Muscle of arm (tissue), 14 donors: ENCODE data around the gene CIAO2B. TPM values are rescaled to one million over a fixed set of nuclear protein-coding genes. Genes with fewer than 3 reads are reported as not detected.
"Not testable (repeated sequence)": the region's sequence is repeated elsewhere in the genome, so short reads cannot be mapped to it uniquely, and the experiment has no call there.

Source experiments
- DNase-seq: peaks from one replicate; pipeline ENCODE4 v3.0.0-alpha.2; 2013
- long read RNA-seq, 11 donors: transcript quantifications; one replicate each; lab custom pipeline, GENCODE V29; 2026
- polyA plus RNA-seq, 12 donors: library from polyadenylated mRNA; unstranded; fragments of 120-200 nt; gene quantifications; one replicate each; pipeline ENCODE4 v1.2.1, GENCODE V29; 2013; ENCODE audit not compliant: insufficient read length in 12 of 12

The CIAO2B gene
- polyA plus RNA-seq: 10 to 100 TPM in 11 of 12 donors, not detected in 1; 33.1 to 88.0 (median 78.6) TPM
- long read RNA-seq, donor 1, transcript CIAO2B-201 (5 exons, 676 nt): major isoform, 76 of 82 reads
- long read RNA-seq, donor 1, transcript CIAO2B-203 (4 exons, 718 nt): minor isoform, 6 of 82 reads
- long read RNA-seq, donor 1, partial matches to known transcripts: 0 of 82 reads
- long read RNA-seq, donor 1, other reads (novel, unspliced or antisense): 0 of 82 reads
- long read RNA-seq, donor 2, transcript CIAO2B-201 (5 exons, 676 nt): major isoform, 85 of 180 reads
- long read RNA-seq, donor 2, partial matches to known transcripts: 84 of 180 reads
- long read RNA-seq, donor 2, other reads (novel, unspliced or antisense): 7 of 180 reads
- long read RNA-seq, donor 3, transcript CIAO2B-201 (5 exons, 676 nt): major isoform, 45 of 46 reads
- long read RNA-seq, donor 3, partial matches to known transcripts: 0 of 46 reads
- long read RNA-seq, donor 3, other reads (novel, unspliced or antisense): 0 of 46 reads
- long read RNA-seq, donor 4, transcript CIAO2B-201 (5 exons, 676 nt): major isoform, 25 of 28 reads
- long read RNA-seq, donor 4, partial matches to known transcripts: 0 of 28 reads
- long read RNA-seq, donor 4, other reads (novel, unspliced or antisense): 0 of 28 reads
- long read RNA-seq, donor 5, transcript CIAO2B-201 (5 exons, 676 nt): major isoform, 86 of 94 reads
- long read RNA-seq, donor 5, transcript CIAO2B-203 (4 exons, 718 nt): minor isoform, 8 of 94 reads
- long read RNA-seq, donor 5, partial matches to known transcripts: 0 of 94 reads
- long read RNA-seq, donor 5, other reads (novel, unspliced or antisense): 0 of 94 reads
- long read RNA-seq, donor 6, transcript CIAO2B-201 (5 exons, 676 nt): major isoform, 41 of 45 reads
- long read RNA-seq, donor 6, partial matches to known transcripts: 0 of 45 reads
- long read RNA-seq, donor 6, other reads (novel, unspliced or antisense): 0 of 45 reads
- long read RNA-seq, donor 7, transcript CIAO2B-201 (5 exons, 676 nt): major isoform, 44 of 47 reads
- long read RNA-seq, donor 7, partial matches to known transcripts: 0 of 47 reads
- long read RNA-seq, donor 7, other reads (novel, unspliced or antisense): 0 of 47 reads
- long read RNA-seq, donor 8, transcript CIAO2B-201 (5 exons, 676 nt): major isoform, 70 of 75 reads
- long read RNA-seq, donor 8, partial matches to known transcripts: 0 of 75 reads
- long read RNA-seq, donor 8, other reads (novel, unspliced or antisense): 0 of 75 reads
- long read RNA-seq, donor 9, transcript CIAO2B-201 (5 exons, 676 nt): major isoform, 35 of 37 reads
- long read RNA-seq, donor 9, partial matches to known transcripts: 0 of 37 reads
- long read RNA-seq, donor 9, other reads (novel, unspliced or antisense): 0 of 37 reads
- long read RNA-seq, donor 10, transcript CIAO2B-201 (5 exons, 676 nt): major isoform, 64 of 67 reads
- long read RNA-seq, donor 10, partial matches to known transcripts: 0 of 67 reads
- long read RNA-seq, donor 10, other reads (novel, unspliced or antisense): 0 of 67 reads
- long read RNA-seq, donor 11, transcript CIAO2B-201 (5 exons, 676 nt): major isoform, 95 of 101 reads
- long read RNA-seq, donor 11, partial matches to known transcripts: 0 of 101 reads
- long read RNA-seq, donor 11, other reads (novel, unspliced or antisense): 0 of 101 reads

- DNase-seq: peak; percentile 95
Observed at GRCh38 chr16:66934138-66934838, at the start of gene CIAO2B. TSS of gene CIAO2B (minus strand) at chr16:66934402. CDS start at chr16:66934364, 38 bp downstream.

DNA sequence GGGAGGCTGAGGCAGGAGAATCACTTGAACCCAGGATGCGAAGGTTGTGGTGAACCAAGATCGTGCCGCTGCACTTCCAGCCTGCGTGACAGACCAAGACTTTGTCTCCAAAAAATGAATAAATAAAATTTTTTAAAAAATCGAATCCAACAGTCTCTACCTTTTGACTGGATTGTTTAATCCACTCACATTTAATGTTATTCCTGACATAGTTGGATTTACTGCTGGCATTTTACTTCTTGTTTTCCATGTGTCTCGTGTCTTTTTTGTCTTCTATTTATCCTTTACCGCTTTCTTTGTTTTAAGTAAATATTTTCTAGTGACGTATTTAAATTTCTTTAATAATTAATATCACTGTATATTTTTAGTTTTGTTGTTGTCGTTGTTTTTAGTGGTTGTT, 48.8 kb upstream of the CIAO2B start:
- no peak for DNase-seq

DNA sequence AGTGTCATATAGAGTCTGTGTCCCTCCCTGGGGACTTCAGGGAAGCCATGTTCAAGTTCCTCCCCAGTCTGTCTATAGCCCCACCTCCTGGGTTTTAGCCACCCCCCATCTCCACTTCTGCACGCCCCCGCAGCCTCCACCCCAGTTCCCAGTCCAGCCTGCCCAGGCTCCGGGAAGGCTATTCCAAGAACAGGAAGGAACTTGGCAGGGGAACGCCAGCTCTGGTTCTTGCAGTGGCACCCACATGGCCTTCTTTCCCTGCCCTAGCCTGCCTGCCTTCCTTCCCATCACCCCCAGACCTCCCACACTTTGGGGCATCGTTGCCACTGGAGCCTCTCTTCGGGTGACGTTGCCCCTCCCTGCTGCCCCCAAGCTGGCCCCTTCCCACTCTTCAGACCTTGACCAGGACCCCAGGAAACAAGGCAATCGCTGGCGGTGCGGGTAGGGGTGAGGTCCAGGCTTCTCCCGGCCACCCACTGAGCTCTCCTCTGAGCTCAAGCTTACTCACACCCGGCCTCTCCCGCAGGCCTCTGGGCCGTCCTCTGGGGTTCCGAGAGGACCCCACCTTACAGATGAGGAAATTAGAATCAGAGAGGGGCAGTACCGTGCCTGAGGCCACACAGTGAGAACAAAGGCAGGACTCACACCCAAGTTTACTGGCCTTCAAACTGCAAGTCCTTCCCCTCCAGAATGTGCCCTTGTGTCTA, 45.0 kb upstream of the CIAO2B start:
- DNase-seq: no peak

DNA sequence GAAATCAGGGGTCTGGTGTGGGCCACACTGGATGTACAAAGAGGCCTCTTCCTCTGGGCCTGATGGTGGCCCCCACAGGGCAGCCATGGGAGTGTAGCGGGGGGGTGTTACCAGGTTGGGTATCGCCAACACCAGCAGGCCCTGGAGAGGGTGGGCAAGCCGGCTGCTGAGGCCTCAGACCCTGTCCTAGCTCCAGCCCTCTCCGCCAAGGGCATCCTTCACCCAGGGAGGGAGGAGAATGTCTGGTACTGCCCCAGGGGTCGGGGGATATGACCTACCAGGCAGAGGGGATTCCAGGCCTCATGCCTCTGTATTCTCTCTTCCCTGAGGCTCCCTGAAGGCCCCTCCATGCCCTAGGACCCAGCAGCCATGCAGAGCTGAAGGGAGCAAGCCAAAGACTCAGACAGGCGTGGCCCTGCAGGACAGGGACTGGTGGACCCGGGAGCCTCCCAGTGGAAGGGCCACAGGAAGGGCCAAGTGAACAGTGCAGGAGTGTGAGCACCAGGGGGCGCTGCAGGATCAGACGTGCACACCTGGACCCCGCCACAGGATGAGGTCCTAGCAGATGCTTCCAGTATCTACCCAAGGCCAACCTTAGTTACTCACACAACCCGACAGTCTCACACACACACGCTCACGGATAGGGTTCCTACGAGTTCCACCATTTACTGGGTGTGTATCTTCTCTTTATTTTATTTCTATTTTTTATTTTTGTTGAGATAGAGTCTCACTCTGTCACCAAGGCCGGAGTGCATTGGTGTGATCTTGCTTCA, 43.3 kb upstream of the CIAO2B start:
- DNase-seq: peak; percentile 79

DNA sequence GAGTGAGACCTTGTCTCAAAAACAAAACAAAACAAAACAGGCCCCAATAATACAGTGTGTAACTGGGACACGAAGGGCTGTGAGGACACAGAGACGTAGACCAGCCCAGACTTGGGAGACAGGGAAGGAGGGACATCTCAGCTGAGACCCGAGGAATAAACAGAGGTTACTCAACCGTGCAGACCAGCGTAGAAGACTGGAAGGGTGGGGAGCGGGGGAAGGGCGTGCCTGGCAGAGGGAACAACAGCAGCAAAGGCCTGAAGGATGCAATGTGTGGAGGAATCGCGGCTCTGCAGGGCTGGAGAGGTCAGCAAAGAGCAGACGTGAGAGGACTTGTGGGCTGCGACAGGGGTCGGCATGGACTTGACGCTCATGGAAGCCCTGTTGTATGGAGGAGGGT, 42.5 kb upstream of the CIAO2B start:
- no peak for DNase-seq

DNA sequence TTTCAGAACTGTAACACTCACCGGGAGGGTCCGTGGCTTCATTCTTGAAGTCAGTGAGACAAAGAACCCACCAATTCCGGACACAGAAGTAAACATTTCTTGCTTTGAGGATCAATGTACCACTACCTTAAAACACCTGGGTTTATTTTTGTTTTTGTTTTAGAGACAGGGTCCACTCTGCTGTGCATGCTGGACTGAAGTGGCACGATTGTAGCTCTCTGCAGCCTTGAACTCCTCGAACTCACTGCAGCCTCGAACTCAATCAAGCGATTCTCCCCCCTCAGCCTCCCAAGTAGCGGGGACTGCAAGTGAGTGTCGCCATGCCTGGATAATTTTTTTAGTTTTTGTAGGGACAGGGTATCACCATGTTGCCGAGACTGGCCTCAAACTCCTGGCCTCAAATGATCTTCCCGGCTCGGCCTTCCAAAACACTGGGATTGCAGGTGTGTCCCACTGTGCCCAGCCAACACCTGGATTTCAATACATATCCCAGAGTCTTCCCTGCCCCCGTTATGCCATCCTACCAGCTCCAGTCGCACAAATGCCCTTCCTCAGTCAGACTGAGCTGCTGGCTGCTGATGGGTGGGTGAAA, 41.2 kb upstream of the CIAO2B start:
- DNase-seq: no peak

- not testable (repeated sequence) for DNase-seq
Observed at GRCh38 chr16:66974932-66975246, 40.7 kb upstream of the CIAO2B start.

- DNase-seq: not testable (repeated sequence)
Observed at GRCh38 chr16:66974156-66974931, 40.1 kb upstream of the CIAO2B start.

DNA sequence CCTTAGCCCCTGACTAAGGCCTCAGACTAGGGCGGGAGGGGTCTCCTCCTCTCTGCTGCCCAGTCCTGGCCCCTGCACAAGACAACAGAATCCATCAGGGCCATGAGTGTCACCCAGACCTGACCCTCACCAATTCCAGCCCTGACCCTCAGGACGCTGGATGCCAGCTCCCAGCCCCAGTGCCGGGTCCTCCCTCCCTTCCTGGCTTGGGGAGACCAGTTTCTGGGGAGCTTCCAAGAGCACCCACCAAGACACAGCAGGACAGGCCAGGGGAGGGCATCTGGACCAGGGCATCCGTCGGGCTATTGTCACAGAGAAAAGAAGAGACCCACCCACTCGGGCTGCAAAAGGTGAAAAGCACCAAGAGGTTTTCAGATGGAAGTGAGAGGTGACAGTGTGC, 39.5 kb upstream of the CIAO2B start:
- no peak for DNase-seq

- DNase-seq: no peak
Observed at GRCh38 chr16:66972983-66973382, 38.8 kb upstream of the CIAO2B start.

GRCh38 chr16:66970775-66971720, 36.8 kb upstream of the CIAO2B start:
- no peak for DNase-seq

GRCh38 chr16:66968847-66969246, 34.6 kb upstream of the CIAO2B start:
- no peak for DNase-seq

DNA sequence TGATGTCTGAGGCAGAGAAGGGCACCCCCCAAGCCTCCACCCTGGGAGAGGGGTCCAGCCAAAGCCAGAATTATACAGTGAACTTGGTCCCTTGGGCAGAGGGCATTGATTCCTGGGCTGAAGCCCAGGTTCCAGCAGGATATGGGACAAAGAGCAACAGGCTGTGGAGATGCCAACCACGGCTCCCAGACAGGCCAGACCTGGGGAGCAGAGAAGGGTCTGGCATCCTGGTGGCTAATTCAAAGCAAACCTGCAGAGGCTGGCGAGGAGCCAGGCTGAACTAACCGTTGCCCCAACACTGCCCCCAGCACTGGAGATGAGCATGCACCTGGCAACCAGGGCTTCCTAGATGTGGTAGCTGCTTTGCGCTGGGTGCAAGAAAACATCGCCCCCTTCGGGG, 29.8 kb upstream of the CIAO2B start:
- DNase-seq: no peak

DNA sequence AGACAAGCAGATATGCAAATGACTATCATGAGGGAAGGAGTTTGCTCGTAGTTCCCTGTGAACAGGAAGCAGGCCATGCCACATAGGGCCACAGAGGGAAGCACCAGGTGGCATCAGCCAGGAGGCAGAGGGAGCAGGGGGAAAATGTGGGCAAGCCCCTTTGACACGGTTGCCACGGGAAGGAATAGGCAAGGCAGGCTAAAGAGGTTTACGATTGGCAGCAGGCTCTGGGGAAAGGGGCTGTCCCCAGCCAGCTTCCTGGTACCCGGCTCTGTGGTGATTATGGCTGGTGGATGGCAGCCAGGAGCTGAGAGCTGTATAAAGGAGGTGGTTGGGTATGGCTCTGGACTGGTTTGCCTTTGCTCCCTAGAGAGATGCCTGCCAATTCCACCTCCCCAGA, 27.7 kb upstream of the CIAO2B start:
- no peak for DNase-seq

DNA sequence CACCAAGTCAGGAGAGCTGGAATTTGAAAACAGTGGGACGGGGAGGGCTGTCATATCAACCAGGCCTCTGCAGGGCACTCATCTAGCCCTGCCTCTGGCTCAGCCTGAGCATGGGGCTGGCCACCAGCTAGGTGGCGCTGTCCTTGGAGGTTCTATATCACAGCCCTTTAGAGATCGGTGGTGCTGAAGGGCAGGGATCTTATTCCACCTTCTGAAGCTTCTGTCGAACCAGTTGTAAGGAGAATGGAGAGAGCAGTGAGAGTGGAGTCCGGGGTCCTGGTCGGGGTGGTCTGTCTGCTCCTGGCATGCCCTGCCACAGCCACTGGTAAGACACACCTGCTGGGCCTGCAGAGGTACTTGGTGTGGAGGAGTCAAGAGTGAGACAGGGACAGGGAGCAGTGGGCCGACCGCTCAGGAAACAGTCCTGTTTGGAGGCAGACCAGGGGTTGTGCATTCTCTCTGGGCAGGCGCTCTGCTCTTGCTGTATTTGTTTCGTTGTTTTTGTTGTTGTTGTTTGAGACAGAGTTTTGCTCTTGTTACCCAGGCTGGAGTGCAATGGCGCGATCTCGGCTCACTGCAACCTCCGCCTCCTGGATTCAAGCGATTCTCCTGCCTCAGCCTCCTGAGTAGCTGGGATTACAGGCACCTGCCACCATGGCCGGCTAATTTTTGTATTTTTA, 27.0 kb upstream of the CIAO2B start, which contains the start of gene CES3:
Gene CES3, plus strand, starts transcription at position 202 of the 680 bp plus-strand sequence. Its CDS starts 42 bp downstream, at position 244.
- DNase-seq: no peak

GRCh38 chr16:66960270-66960669, 26.1 kb upstream of the CIAO2B start:
- DNase-seq: no peak
